GM21526 (cell line): ENCODE measurements around the gene NTF4.

Experiments used
- ATAC-seq: cut with Tn5 transposase; IDR thresholded peaks from one replicate; pipeline ENCODE4 v1.9.1; 2021; ENCODE audit warnings: moderate library complexity; ENCODE audit not compliant: unreplicated experiment, low FRiP score

NTF4 gene, protein sequence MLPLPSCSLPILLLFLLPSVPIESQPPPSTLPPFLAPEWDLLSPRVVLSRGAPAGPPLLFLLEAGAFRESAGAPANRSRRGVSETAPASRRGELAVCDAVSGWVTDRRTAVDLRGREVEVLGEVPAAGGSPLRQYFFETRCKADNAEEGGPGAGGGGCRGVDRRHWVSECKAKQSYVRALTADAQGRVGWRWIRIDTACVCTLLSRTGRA

DNA sequence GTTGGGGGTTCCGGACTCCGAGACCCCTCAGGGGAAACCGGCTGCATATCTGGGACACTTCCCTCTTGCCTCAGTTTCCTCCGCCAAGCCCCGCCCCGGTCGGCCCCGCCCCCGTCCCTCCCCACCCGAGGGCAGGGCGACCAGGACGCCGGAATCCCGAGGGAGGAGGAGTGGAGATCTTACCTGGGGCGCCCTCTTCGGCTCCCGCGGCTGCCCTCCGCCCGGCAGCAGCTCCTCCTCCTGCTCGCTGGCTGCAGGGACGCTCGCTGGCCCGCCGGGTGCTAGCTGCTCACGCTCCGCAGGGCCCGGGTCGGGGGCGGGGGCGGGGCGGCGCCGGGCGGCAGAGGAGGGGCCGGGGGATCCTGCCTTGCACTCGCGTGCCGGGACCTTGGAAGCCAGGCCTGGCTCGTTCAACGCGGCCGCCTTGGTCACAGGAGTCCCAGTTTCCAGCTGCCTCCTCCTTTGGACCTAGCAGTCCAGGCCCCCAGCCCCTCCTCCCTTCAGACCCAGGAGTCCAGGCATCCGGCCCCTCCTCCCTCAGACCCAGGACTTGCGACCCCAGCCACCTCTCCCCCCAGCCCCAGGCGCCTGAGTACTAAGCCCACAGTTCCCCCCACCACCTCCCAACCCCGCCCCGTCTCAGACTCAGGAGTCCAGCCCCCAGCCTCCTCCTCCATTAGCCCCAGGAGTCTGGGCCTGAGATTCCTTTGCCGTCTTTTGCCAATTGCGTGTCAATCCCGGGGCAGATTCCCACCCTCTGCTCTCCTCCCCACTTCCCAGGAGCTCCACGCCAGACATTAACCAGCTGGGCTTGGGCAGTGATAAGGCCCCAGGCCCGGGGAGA, at the start of gene NTF4:
TSS of gene NTF4 (minus strand) at position 51 of the 844 bp plus-strand sequence. CDS start 2,821 bp downstream, outside the sequence.
- ATAC-seq = no peak

GRCh38 chr19:49113762-49114629, 49.4 kb upstream of the NTF4 start, which contains the start of gene LIN7B:
Gene LIN7B, plus strand, starts transcription at chr19:49114370. Its CDS starts 35 bp downstream, at chr19:49114405.
- ATAC-seq = peak; percentile 47

GRCh38 chr19:49111218-49111998, 46.8 kb upstream of the NTF4 start:
- ATAC-seq = no peak

GRCh38 chr19:49110567-49110966, 45.9 kb upstream of the NTF4 start:
- no peak for ATAC-seq

DNA sequence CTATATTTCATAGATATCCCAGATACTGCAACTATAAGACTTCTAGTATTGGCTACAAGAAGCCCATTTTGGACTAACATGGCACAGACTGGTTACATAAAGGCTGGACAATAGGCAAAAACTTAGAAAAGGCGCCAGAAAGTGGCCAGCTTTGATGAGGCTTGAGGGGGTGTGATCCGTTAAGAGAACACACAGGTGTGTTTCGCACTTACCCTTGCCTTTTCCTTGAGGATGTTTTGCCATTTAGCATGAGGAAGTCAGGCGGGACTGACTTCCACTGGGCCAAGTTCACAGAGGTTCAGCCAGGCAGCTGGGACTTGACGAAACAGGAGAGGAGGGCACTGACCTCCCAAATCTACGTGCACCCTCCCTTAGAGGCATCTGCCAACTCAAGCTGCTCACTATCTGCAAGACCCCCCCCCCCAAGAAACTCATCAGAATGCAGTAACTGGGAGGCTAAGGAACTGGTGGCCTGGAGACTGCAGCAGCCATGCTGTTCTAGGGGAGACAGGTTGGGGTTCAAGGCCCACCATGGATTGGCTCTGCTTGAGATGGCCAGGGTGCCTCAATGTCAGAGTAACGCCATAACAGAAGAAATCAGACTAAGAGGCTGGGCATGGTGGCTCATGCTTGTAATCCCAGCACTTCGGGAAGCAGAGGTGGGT, 45.1 kb upstream of the NTF4 start:
- no peak for ATAC-seq

- ATAC-seq = no peak
These were observed 44.4 kb upstream of the NTF4 start for GRCh38 chr19:49109051-49109450.

- ATAC-seq = no peak
These were observed 43.2 kb upstream of the NTF4 start for GRCh38 chr19:49107625-49108459.

GRCh38 chr19:49106648-49107135, 42.1 kb upstream of the NTF4 start:
- ATAC-seq = no peak

GRCh38 chr19:49104229-49104864, 39.7 kb upstream of the NTF4 start:
- ATAC-seq = no peak

DNA sequence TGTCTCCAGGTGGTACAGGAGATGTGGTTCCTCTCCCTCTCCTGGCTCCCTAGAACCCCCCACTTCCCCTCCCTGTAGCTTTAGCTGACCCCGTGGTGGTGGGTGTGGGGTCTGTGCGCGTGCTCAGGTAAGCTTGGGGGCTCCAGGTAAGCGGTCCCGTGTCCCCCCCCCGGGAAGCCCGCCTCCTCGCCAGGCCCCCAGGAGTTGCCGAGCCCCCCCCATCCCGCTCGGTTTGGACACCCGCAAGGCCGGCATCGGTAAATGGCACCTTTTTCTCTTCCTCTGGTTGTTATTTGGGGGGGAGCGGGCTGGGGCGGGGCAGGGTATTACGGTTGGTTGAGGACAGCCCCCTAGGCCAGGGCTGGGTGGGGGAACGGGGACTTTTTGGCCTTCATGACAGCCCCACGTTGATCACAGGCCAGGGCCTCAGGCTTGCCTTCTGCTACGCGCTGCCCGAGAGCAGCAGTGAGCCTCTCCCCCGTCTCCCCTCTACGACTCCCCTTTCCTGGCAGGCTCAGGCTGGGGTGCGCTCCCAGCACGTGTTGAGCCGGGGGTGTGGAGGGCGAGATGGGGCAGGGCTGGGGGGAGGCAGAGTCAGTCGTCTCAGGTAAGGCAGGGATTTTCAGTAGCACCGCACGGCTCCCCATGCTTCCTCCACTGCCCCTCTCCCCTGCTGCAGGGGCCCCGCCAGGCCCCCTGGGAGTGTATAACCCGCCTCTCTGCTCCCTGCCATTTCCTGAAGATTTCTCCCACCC, 38.9 kb upstream of the NTF4 start:
- ATAC-seq = no peak

GRCh38 chr19:49102303-49102702, 37.7 kb upstream of the NTF4 start:
- no peak for ATAC-seq

- no peak for ATAC-seq
These were observed 36.5 kb upstream of the NTF4 start for GRCh38 chr19:49101160-49101559.

DNA sequence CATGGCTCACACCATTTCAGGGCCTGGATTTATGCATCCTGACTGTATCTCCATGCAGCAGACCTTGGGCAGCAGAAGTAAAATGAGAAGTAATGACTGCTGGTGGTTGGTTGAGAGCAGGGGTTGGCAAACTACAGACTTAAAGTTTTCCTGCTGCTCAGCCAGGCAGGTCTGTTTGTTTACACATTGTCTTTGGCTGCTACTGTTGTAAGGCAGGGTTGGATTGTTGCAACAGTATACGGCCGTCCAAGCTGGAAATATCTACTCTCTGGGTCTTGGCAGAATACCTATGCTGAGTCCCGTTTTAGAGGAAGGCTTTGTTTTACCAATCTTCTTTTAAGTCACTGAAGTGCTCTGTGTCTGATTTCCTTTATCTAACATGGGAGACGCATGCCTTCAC, 34.2 kb upstream of the NTF4 start:
- no peak for ATAC-seq

- no peak for ATAC-seq
These were observed 33.1 kb upstream of the NTF4 start for GRCh38 chr19:49097453-49098288.

- ATAC-seq = no peak
These were observed 30.2 kb upstream of the NTF4 start for GRCh38 chr19:49094505-49095482.
